ES-I3 (cell line): Measurements from ENCODE around the gene XYLT2.
"Not testable (repeated sequence)": the region's sequence is repeated elsewhere in the genome, so short reads cannot be mapped to it uniquely, and the experiment has no call there.

Experiments
- H3K36me3 ChIP-seq: 2 replicates; pipeline ENCODE4 v1.6.1; 2013; ENCODE audit warnings: mild to moderate bottlenecking, low read length, control low read depth, moderate library complexity; ENCODE audit not compliant: insufficient read depth
- H3K4me1 ChIP-seq: 2 replicates; pipeline ENCODE4 v1.6.1; 2013; ENCODE audit warnings: mild to moderate bottlenecking, control low read depth, low read length; ENCODE audit not compliant: insufficient read depth
- H3K9ac ChIP-seq: 2 replicates; pipeline ENCODE4 v1.6.1; 2013; ENCODE audit warnings: low read depth, mild to moderate bottlenecking, low read length, moderate library complexity
- H3K9me3 ChIP-seq: 2 replicates; pipeline ENCODE4 v1.6.1; 2013; ENCODE audit warnings: mild to moderate bottlenecking, low read length, moderate library complexity; ENCODE audit not compliant: control insufficient read depth, insufficient read depth

Gene XYLT2

GRCh38 chr17:50330151-50330775, 15.7 kb upstream of the XYLT2 start:
- no peaks in the 10 kb centered on the region for H3K4me1 ChIP-seq
- H3K9ac ChIP-seq = no peak overlapping the region
- no peaks in the 10 kb centered on the region for H3K36me3 ChIP-seq
- H3K9me3 ChIP-seq = no peaks in the 10 kb centered on the region

GRCh38 chr17:50331085-50331791, 14.7 kb upstream of the XYLT2 start:
- H3K9ac ChIP-seq = no peak overlapping the region
- H3K4me1 ChIP-seq = no peaks in the 10 kb centered on the region
- H3K9me3 ChIP-seq = no peaks in the 10 kb centered on the region
- no peaks in the 10 kb centered on the region for H3K36me3 ChIP-seq

- H3K9me3 ChIP-seq = no peaks in the 10 kb centered on the region
- H3K4me1 ChIP-seq = no peaks in the 10 kb centered on the region
- no peak overlapping the region for H3K9ac ChIP-seq
- H3K36me3 ChIP-seq = no peaks in the 10 kb centered on the region
These were observed 13.7 kb upstream of the XYLT2 start for GRCh38 chr17:50332196-50332595.

GRCh38 chr17:50333291-50334057, 12.5 kb upstream of the XYLT2 start:
- H3K36me3 ChIP-seq, H3K4me1 ChIP-seq, H3K9ac ChIP-seq, H3K9me3 ChIP-seq: not testable (repeated sequence)

DNA sequence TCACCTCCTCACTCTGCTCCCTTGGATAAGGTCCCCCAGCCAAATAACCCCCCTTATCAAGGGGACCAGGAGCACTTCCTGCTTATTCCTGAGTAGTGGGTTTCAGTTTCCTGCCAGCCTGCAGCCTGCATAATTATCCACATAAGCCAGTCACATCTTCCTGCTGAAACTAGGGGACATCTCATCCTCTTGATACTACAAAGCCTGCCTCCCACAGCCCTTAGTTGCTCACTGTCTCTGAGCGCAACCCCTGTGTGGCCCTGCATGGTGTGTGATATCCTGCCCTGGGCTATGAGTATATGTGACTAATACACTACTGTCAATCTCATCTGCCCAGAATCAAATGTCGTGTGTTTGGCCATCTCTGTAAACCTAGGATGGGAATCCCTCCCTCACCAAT, 8.0 kb upstream of the XYLT2 start:
- H3K9ac ChIP-seq = no peak overlapping the region
- peaks cover 13% of the 10 kb centered on the region; the same call in 1 of the 2 replicates for H3K9me3 ChIP-seq
- H3K4me1 ChIP-seq = no peaks in the 10 kb centered on the region
- no peaks in the 10 kb centered on the region for H3K36me3 ChIP-seq

DNA sequence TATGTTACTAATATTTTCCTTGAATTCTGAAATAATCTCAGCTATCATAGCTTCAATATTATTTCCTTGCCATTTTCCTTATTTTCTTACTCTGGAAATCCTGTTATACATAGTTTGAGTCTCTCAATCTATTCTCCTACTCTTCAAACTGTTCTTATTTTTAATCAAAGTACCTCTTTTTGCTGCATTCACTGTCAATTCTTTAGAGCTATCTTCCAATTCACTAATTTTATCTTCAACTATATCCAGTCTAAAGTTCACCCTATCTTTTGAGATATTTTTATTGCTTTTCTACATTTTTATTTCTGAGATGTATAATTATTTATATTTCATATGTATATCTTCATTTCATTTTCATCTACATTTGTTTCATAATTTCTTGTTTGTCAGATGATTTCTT, 7.3 kb upstream of the XYLT2 start:
- no peaks in the 10 kb centered on the region for H3K4me1 ChIP-seq
- H3K9me3 ChIP-seq = peaks cover 13% of the 10 kb centered on the region; the same call in 1 of the 2 replicates
- H3K9ac ChIP-seq = no peak overlapping the region
- H3K36me3 ChIP-seq = no peaks in the 10 kb centered on the region

DNA sequence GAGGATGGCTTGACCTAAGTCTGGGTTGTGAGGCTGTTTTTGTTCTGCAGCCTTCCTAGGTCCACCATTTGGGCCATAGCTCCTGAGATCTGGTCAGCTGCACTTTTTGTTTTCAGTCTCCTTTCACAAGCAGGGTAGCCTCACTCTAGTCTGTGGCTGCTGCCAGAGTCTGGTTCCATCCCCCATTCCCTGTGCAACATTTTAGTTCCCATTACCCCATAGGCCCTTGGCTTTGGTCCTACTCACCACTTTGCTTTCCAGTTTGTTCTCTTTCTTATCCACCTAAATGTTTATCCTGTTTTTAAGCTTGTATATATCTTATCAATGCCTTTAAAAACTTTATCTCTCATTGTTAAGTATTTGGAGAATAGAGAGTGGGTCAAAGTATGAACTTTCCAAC, 6.5 kb upstream of the XYLT2 start:
- H3K9me3 ChIP-seq = peaks cover 13% of the 10 kb centered on the region; the same call in 1 of the 2 replicates
- no peaks in the 10 kb centered on the region for H3K4me1 ChIP-seq
- no peak overlapping the region for H3K9ac ChIP-seq
- H3K36me3 ChIP-seq = no peaks in the 10 kb centered on the region

- Histone ChIP-seq H3K9ac (peak overlapping the region; percentile 65; the same call in 1 of the 2 replicates), H3K9me3 (0 out of 2 replicates have a peak, but pooled peaks cover 4% of the 10 kb centered on the region), H3K4me1 (peaks cover 21% of the 10 kb centered on the region), H3K36me3 (no peaks in the 10 kb centered on the region)
These were observed 1.1 kb upstream of the XYLT2 start for GRCh38 chr17:50344731-50345365.

GRCh38 chr17:50346313-50347116, 589 bp downstream of the XYLT2 start:
- Histone ChIP-seq H3K36me3 (no peaks in the 10 kb centered on the region), H3K4me1 (peaks cover 21% of the 10 kb centered on the region), H3K9me3 (0 out of 2 replicates have a peak, but pooled peaks cover 4% of the 10 kb centered on the region), H3K9ac (peak overlapping the region; percentile 95)

GRCh38 chr17:50347117-50347893, 1.4 kb downstream of the XYLT2 start:
- Histone ChIP-seq H3K36me3 (no peaks in the 10 kb centered on the region), H3K9ac (peak overlapping the region; percentile 95), H3K9me3 (no peaks in the 10 kb centered on the region), H3K4me1 (peaks cover 21% of the 10 kb centered on the region)

DNA sequence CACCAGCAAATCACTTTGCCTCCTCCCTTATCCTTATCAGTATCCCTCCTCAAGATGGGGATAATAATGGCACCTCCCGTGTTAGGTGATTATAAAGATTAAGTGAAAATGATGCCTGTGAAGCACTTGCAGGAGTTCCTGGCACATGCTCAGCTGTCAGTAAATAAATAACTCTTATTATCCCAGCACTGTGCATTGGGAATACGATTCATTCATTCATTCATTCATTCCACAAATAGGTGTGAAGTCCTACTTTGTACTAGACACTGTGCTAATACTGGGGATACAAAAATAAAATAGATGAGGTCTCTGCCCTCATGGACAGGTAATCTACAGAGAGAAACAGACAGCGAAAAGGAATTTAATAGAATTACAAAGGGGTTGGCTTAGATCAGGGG, 2.0 kb downstream of the XYLT2 start:
- H3K4me1 ChIP-seq = peaks cover 21% of the 10 kb centered on the region
- H3K9ac ChIP-seq = no peak overlapping the region; the same call in 1 of the 2 replicates
- no peaks in the 10 kb centered on the region for H3K9me3 ChIP-seq
- H3K36me3 ChIP-seq = no peaks in the 10 kb centered on the region

DNA sequence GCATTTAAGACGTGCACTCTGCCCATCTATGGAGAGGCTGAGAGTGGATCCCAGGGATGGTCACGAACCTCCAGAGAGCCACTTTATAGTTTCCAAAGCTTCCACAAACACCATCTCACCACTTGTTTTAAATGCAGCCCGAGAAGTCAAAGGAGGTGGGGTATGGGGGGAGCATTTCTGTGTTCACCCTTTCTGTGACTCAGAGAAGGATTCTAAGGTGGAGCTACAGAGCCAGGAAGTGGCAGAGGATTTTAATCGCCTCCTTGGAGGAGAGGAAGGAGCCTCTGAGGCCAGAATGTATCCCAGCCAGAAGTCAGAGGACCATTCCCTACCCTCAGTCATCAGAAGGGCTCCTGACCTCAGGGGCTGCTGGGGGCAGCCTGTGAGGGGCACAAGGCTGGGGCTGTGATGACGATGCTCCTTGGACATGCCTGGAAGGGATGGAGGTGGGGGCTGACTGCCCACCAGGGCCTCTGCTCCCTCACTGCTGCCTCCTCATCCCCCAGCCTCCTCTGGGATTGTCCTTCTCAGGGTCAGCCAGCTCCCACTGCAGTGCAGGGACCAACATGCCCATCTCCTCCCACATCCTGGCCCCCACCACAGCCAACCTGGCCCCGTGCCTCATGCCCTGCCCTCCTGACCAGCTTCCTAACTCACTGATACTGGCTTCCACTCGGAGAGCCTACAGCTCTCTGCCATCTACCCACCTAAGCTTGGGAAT, 2.8 kb downstream of the XYLT2 start:
- H3K9me3 ChIP-seq = no peaks in the 10 kb centered on the region
- H3K4me1 ChIP-seq = peaks cover 21% of the 10 kb centered on the region
- no peak overlapping the region for H3K9ac ChIP-seq
- no peaks in the 10 kb centered on the region for H3K36me3 ChIP-seq

DNA sequence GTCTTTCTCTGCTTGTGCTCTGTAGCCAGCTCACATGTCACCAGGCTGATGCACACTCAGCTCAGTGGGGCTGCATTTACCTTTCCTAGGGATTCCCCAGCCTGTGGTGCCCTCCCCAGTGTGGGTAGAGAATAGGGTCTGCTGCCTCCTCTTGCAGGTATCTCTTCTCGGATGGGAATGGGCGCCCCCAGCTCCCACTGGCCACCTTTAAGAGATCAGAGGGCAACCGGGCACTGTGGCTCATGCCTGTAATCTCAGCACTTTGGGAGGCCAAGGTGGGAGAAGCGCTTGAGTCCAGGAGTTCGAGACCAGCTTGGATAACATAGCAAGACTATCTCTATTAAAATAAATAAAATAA, 3.3 kb downstream of the XYLT2 start:
- H3K36me3 ChIP-seq = peaks cover 3% of the 10 kb centered on the region; the same call in 1 of the 2 replicates
- H3K9me3 ChIP-seq = no peaks in the 10 kb centered on the region
- peaks cover 21% of the 10 kb centered on the region for H3K4me1 ChIP-seq
- H3K9ac ChIP-seq = no peak overlapping the region
